ENCODE data around the gene LRP1.
A peak's percentile ranks its signal among the peaks of the same experiment; 100 is the strongest.
"Not testable (repeated sequence)": the region's sequence is repeated elsewhere in the genome, so short reads cannot be mapped to it uniquely, and the experiment has no call there.

The LRP1 gene

DNA sequence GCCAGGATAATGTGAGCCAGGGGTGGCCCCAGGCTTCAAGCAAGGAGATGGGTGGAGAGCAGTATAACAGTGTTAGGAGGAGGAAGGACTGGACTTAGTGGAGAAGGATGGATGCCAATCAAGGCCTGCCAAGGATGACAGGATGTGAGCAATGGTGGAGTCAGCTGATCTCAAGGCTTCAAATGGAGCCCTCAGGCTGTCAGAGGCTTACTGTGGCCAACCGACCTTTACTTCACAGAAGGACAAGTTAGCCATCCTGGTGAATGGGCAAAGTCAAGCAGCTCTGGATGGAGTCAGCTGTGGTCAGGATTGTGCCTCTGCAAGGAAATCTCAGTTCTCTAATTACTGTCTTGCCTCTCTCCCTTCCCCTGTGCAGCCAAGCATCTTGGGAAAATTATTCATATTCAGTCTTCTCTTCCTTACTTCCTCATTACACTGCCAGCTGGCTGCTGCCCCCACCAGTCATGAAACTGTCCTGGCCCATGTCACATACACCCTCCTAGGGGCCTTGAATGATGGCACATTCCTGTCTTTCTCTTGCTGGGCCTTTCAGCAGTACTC lies 9.5 kb upstream of the LRP1 start:
- H3K4me3 ChIP-seq = no peak overlapping the region
- H3K27ac ChIP-seq = peak overlapping the region in 1 of 2 donors; percentile 46
- no peak for DNase-seq (ENCODE audit: low spot score)
- TF ChIP-seq, protein P1, sequence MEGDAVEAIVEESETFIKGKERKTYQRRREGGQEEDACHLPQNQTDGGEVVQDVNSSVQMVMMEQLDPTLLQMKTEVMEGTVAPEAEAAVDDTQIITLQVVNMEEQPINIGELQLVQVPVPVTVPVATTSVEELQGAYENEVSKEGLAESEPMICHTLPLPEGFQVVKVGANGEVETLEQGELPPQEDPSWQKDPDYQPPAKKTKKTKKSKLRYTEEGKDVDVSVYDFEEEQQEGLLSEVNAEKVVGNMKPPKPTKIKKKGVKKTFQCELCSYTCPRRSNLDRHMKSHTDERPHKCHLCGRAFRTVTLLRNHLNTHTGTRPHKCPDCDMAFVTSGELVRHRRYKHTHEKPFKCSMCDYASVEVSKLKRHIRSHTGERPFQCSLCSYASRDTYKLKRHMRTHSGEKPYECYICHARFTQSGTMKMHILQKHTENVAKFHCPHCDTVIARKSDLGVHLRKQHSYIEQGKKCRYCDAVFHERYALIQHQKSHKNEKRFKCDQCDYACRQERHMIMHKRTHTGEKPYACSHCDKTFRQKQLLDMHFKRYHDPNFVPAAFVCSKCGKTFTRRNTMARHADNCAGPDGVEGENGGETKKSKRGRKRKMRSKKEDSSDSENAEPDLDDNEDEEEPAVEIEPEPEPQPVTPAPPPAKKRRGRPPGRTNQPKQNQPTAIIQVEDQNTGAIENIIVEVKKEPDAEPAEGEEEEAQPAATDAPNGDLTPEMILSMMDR (IDR thresholded peaks at IDR 0.05) = no peak

DNA sequence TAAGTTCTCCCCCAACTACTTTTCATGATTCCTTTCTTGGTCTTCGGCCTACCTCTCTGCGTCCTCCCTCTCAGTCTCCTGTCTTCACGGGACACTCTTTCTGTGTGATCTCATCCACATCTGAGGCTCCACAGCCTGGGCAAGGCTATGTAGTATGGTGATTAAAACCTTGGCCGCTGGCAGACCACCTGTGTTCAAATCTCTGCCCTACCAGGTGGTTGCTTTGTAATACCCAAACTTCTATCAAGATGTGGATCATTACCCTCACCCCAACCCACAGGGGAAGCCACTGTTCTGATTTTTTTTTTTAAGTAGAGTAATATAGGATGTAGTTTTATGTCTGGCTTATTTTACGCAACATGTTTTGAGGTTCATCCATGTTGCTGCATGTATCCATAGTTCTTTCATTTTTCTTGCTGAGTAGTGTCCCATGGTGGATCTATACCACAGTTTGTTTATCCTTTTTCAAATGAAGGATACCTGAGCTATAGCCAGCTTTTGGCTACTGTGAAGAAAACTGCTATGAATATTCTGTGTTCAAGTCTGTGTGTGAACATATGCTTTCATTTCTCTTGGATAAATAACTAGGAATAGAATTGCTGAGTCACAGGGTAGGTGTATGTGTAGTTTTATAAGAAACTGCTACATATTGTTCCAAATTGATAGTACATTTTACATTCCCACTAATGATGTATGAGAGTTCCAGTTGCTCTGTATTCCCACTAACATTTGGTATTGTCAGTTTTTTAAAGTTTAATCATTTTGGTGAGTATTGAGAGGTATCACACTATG lies 8.8 kb upstream of the LRP1 start:
- DNase-seq (ENCODE audit: low spot score) = no peak
- Histone ChIP-seq H3K4me3 (no peak overlapping the region), H3K27ac (peak overlapping the region in 1 of 2 donors; percentile 46)
- TF ChIP-seq, protein P1 (IDR thresholded peaks at IDR 0.05) = no peak

DNA sequence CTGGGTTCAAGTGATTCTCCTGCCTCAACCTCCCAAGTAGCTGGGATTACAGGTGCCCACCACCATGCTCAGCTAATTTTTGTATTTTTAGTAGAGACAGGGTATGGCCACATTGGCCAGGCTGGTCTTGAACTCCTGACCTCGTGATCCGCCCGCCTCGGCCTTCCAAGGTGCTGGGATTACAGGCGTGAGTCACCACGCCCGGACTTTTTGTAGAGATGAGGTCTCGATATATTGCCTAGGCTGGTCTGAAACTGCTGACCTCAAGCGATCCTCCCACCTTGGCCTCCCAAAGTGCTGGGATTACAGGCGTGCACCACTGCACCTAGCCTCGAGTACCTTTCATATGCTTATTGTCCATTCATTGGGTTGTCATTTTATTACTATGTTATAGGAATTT lies 7.6 kb upstream of the LRP1 start:
- DNase-seq (ENCODE audit: low spot score); H3K4me3 ChIP-seq; H3K27ac ChIP-seq: not testable (repeated sequence)

DNA sequence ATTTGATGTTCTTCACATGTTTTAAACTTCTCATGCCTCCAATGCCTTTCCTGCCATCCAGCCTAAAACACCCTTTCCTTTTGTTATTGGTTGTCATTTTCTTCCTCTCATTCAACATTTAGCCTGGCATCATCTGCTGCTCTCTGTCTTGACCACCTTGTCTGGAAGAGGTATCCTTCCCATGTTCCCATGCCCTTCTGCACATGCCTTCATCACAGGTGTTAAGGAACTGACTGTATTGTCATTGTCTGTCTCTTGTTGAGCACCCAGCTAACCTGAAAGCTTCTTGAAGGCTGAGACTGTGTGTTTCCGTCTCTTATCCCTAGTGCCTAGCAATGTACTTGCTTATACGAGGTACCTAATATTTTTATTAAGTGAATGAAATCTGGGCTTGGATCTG lies 4.5 kb upstream of the LRP1 start:
- no peak overlapping the region for H3K4me3 ChIP-seq
- H3K27ac ChIP-seq = no peak overlapping the region
- no peak for DNase-seq (ENCODE audit: low spot score)
- TF ChIP-seq, protein P1 (IDR thresholded peaks at IDR 0.05) = no peak

DNA sequence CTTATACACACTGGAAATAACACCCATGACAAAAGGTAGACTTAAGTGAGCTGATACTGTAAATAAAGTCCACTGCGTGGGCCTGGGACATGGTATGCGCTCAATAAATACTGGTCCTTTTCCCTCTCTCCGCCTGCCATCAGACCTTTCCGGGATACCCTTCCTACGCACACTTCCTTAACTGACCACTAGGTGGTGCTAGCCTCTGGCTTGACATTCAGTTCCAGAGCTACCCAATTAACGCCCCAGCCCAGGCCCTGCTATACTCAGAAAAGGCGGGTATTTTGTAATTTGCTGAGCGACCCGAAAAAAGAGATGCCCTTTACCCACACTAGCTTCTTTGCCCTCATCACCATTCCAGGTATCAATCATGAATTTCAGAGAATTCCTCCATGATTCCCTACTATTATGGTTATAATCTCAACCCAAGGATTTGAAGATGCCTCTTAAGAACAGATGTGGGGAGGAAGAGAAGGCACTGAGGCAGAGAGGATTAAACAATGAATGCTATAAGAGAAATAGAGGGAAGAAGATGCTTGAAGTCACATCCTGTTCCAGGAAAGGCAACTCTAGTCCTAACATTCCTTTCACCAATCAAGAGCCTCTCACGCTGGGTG lies 3.9 kb upstream of the LRP1 start:
- Histone ChIP-seq H3K4me3 (no peak overlapping the region), H3K27ac (no peak overlapping the region)
- no peak for DNase-seq (ENCODE audit: low spot score)
- TF ChIP-seq, protein P1 (IDR thresholded peaks at IDR 0.05) = peak; percentile 90

DNA sequence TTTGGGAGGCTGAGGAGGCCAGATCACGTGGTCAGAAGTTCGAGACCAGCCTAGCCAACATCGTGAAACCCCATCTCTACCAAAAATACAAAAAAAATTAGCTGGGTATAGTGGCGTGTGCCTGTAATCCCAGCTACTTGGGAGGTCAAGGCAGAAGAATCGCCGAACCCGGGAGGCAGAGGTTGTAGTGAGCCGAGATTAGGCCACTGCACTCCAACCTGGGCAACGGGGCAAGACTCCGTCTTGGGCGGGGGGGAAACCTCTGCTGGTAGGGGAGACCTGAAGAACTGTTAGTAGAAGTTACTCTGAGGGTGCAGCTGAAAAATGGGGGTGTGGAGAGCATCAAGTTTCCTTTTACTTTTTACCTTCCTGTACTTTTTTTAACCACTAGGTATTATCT lies 2.2 kb upstream of the LRP1 start:
- no peak overlapping the region for H3K27ac ChIP-seq
- TF ChIP-seq, protein P1 (IDR thresholded peaks at IDR 0.05) = no peak
- DNase-seq (ENCODE audit: low spot score) = no peak
- no peak overlapping the region for H3K4me3 ChIP-seq

DNA sequence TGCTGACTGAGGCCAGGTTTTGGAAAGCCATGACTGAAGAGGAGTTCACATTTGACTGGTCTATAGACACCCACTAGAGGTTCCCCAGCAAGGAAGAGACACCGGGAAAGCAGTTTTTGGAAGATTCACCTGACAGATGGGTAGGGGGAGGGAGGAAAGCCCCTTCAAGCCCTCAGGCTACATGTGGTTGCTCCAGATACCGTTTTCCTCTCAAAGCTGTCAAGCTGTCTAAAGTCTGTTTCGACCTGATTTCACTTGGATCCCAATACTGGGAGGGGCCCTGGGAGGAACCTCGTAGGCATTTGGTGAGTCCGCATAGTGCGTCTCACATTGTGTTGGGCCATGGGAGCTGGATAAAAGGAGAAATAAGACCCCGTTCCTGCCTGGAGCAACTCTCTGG lies 1.7 kb upstream of the LRP1 start:
- TF ChIP-seq, protein P1 (IDR thresholded peaks at IDR 0.05) = no peak
- DNase-seq (ENCODE audit: low spot score) = no peak
- Histone ChIP-seq H3K27ac (peak overlapping the region; percentile 90 to 99), H3K4me3 (peak overlapping the region; percentile 81)

Measured in coronary artery (tissue), 2 donors.